Measurements from ENCODE around the gene FAM227B. TPM values are rescaled to one million over a fixed set of nuclear protein-coding genes. Genes with fewer than 3 reads are reported as not detected.

The FAM227B gene
- total and polyA plus RNA-seq, 7 donors: 2.7 to 11.9 (median 6.9) TPM

DNA sequence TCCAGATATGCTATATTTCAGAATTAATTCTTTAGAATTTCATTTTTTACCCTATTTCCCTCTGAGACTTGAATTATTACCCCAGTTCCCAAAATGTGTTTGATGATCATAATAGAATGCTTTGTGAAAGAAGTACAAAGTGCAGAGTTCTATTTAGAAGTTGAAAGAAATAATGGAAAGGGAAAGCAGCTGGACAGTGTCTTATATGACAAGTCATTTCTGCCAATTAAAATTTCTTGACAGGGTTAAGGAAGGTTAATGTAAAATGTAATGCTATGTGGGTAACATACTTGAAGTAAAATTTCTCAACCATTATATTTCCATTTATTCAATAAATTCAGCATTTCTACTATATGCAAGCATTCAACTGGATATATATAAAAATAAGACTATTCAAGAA is 164.5 kb downstream of the FAM227B start:
- DNase-seq: no peak
- Histone ChIP-seq H3K36me3 (ENCODE audit: insufficient read depth in 1 of 2, low read depth in 1 of 2) (no peaks in the 10 kb centered on the region), H3K4me1 (no peaks in the 10 kb centered on the region), H3K4me3 (no peak overlapping the region), H3K9me3 (no peaks in the 10 kb centered on the region), H3K27me3 (ENCODE audit: insufficient read depth in 3 of 3, low read length in 2 of 3) (no peaks in the 10 kb centered on the region), H3K27ac (no peak overlapping the region)
- TF ChIP-seq, protein P1, sequence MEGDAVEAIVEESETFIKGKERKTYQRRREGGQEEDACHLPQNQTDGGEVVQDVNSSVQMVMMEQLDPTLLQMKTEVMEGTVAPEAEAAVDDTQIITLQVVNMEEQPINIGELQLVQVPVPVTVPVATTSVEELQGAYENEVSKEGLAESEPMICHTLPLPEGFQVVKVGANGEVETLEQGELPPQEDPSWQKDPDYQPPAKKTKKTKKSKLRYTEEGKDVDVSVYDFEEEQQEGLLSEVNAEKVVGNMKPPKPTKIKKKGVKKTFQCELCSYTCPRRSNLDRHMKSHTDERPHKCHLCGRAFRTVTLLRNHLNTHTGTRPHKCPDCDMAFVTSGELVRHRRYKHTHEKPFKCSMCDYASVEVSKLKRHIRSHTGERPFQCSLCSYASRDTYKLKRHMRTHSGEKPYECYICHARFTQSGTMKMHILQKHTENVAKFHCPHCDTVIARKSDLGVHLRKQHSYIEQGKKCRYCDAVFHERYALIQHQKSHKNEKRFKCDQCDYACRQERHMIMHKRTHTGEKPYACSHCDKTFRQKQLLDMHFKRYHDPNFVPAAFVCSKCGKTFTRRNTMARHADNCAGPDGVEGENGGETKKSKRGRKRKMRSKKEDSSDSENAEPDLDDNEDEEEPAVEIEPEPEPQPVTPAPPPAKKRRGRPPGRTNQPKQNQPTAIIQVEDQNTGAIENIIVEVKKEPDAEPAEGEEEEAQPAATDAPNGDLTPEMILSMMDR (IDR thresholded peaks at IDR 0.05): no peak
- no peak for ATAC-seq
- intact Hi-C loops (cut with DNase I): no loop called here

DNA sequence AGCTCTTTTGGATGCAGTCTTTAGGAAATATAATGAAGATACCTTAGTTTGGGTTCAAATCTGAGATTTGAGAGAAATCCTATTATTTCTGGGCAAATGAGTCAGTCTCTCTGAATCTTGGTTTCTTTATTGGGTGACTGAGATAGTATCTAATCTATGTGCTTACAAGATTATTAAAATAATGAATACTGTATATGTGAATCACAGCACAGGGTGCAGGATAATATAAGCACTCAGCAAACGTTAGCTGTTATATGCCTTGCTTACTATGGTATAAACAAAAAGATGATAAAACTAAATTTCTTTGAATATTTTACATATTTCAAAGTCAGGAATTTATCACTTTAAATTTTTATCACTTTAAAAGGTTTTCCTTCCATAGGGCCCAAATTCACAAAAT is 168.0 kb downstream of the FAM227B start:
- Histone ChIP-seq H3K27me3 (ENCODE audit: insufficient read depth in 3 of 3, low read length in 2 of 3) (no peaks in the 10 kb centered on the region), H3K4me1 (no peaks in the 10 kb centered on the region), H3K9me3 (no peaks in the 10 kb centered on the region), H3K27ac (no peak overlapping the region), H3K36me3 (ENCODE audit: insufficient read depth in 1 of 2, low read depth in 1 of 2) (no peaks in the 10 kb centered on the region), H3K4me3 (no peak overlapping the region)
- DNase-seq (no peak), ATAC-seq (no peak)
- intact Hi-C loops (cut with DNase I): no loop called here
- 87 to 94% (median 90%) methylated on average over 1 of the region's 1 CpG for WGBS, 3 donors
- TF ChIP-seq, protein P1 (IDR thresholded peaks at IDR 0.05): no peak

DNA sequence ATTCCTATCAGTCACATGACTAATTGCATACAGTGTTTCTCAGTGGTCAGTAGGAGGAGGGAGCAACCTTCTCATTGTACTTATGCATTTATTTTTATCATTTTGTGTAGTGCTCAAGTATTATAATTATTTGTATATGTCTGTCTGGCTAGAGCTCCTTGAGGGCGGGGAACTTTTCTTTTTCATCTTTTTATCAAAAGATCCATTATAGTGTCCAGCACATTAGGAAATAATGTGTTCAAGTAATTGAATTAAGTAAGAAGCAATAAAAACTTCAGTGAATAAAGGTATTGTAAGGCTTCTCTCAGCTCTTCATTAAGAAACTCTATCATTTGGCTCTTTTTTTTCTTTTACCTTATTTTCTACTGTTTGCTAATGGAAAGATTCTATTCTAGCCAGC is 178.8 kb downstream of the FAM227B start:
- 96 to 100% (median 98%) methylated on average over 1 of the region's 1 CpG for WGBS, 3 donors
- ATAC-seq (no peak), DNase-seq (no peak)
- H3K36me3 ChIP-seq (ENCODE audit: insufficient read depth in 1 of 2, low read depth in 1 of 2): no peaks in the 10 kb centered on the region
- TF ChIP-seq, protein P1 (IDR thresholded peaks at IDR 0.05): no peak
- H3K9me3 ChIP-seq: no peaks in the 10 kb centered on the region
- intact Hi-C loops (cut with DNase I): loop anchor here in 1 of 2 donors (10.0 kb wide), 1 partner anchor 77 kb away; no protein-coding TSS in a partner anchor
- no peak overlapping the region for H3K4me3 ChIP-seq
- H3K4me1 ChIP-seq: no peaks in the 10 kb centered on the region
- no peaks in the 10 kb centered on the region for H3K27me3 ChIP-seq (ENCODE audit: insufficient read depth in 3 of 3, low read length in 2 of 3)
- no peak overlapping the region for H3K27ac ChIP-seq

DNA sequence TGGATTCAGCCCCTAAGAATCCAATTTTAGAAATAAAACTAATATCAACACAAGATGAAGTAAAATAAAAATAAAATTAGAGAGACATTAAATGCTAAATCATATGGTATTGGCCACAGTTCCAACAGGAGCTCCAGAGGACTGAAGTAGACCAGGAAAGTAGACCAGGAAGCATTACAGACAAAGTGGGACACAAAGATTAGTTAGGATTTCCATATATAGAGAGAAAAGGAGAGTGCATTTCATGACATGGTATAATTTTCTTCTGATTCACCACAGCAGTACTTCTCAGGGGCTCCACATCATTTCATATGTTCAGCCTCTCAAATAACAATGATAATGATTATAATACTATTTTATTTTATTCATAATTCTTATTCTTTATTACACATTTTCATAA is 179.3 kb downstream of the FAM227B start:
- ATAC-seq (no peak), DNase-seq (no peak)
- TF ChIP-seq, protein P1 (IDR thresholded peaks at IDR 0.05): no peak
- H3K4me1 ChIP-seq: no peaks in the 10 kb centered on the region
- H3K27me3 ChIP-seq (ENCODE audit: insufficient read depth in 3 of 3, low read length in 2 of 3): no peaks in the 10 kb centered on the region
- H3K4me3 ChIP-seq: no peak overlapping the region
- H3K9me3 ChIP-seq: no peaks in the 10 kb centered on the region
- no peaks in the 10 kb centered on the region for H3K36me3 ChIP-seq (ENCODE audit: insufficient read depth in 1 of 2, low read depth in 1 of 2)
- intact Hi-C loops (cut with DNase I): loop anchor here in 1 of 2 donors (10.0 kb wide), 1 partner anchor 77 kb away; no protein-coding TSS in a partner anchor
- H3K27ac ChIP-seq: no peak overlapping the region

DNA sequence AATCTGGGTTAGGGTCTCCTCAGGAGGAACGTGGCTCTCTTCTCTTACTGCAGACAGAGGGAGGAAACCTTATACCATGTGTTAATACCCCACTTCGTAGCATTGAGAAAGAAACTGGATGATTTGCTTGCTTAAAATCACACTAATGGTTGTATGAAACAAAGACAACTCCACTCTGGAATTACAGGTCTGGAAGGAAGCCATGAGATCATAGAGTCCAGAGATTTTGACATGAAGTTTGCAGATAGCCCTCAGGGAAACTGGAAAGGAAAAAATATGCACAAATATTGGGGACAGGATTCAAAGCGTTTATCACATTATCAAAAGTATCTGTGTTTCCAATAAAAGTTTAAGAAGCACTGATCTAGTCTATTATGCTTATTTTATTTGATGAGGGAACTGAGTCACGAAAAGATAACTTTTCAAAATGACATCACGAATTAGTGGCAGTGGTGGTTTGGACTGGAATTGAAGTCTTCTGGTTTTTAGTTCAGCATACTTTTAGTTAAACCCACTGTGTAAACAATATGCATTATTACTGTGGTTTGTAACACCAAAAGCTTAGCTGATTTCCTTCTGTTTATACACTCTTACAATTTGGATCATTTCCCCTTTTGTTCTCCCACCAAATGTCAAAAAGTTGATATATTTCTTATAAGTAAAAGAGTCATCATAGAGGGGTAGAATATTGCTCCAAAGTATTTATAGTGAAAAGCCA is 180.8 kb downstream of the FAM227B start:
- intact Hi-C loops (cut with DNase I): loop anchor here in 1 of 2 donors (10.0 kb wide), 1 partner anchor 75 kb away; no protein-coding TSS in a partner anchor
- no peak overlapping the region for H3K27ac ChIP-seq
- no peaks in the 10 kb centered on the region for H3K4me1 ChIP-seq
- no peak for ATAC-seq
- no peaks in the 10 kb centered on the region for H3K9me3 ChIP-seq
- no peaks in the 10 kb centered on the region for H3K36me3 ChIP-seq (ENCODE audit: insufficient read depth in 1 of 2, low read depth in 1 of 2)
- WGBS, 3 donors: 70 to 76% (median 72%) methylated on average over 5 of the region's 5 CpGs
- H3K27me3 ChIP-seq (ENCODE audit: insufficient read depth in 3 of 3, low read length in 2 of 3): no peaks in the 10 kb centered on the region
- TF ChIP-seq, protein P1 (IDR thresholded peaks at IDR 0.05): no peak
- DNase-seq: no peak
- no peak overlapping the region for H3K4me3 ChIP-seq
